Tibial nerve (tissue), 4 donors: ENCODE data around the gene KAT6B.

Experiments
- CTCF ChIP-seq, 5 experiments: fragments of 200-600 bp in 3 of 5; fragments of 450-650 bp in 2 of 5; sonication (generic) in 3 of 5; IDR thresholded peaks; one replicate each; pipeline ENCODE4 v1.5.1; 2016 to 2019; ENCODE audit warnings: antibody characterized with exemption in 5 of 5, mild to moderate bottlenecking in 3 of 5, moderate library complexity in 2 of 5
- EP300 ChIP-seq, 2 donors: sonication (generic); formaldehyde crosslinking; IDR thresholded peaks; one replicate each; pipeline ENCODE4 v1.6.1; 2017; ENCODE audit warnings: antibody characterized with exemption in 2 of 2, mild to moderate bottlenecking in 1 of 2
- POLR2A ChIP-seq, 2 donors: fragments of 450-650 bp; IDR thresholded peaks; one replicate each; pipeline ENCODE4 v1.6.1; 2017; ENCODE audit warnings: antibody characterized with exemption in 2 of 2, mild to moderate bottlenecking in 2 of 2, moderate library complexity in 2 of 2

GRCh38 chr10:74916283-74916682 lies 89.9 kb downstream of the KAT6B start:
- TF ChIP-seq POLR2A (IDR thresholded peaks at IDR 0.05) (no peak), CTCF (IDR thresholded peaks at IDR 0.05) (no peak), EP300 (IDR thresholded peaks at IDR 0.05) (no peak)
